Vagina (tissue), 2 donors: ENCODE measurements around the gene TRPV5. TPM values are rescaled to one million over a fixed set of nuclear protein-coding genes. Genes with fewer than 3 reads are reported as not detected.

ENCODE experiments used
- DNase-seq, 2 donors: peaks; one replicate each; pipeline ENCODE4 v3.0.0-alpha.2; 2017; ENCODE audit errors: extremely low spot score in 2 of 2
- H3K27ac ChIP-seq: fragments of 200-600 bp; sonication (generic); one replicate; pipeline ENCODE4 v1.5.1; 2019
- H3K27me3 ChIP-seq: fragments of 200-600 bp; sonication (generic); one replicate; pipeline ENCODE4 v1.5.1; 2019
- H3K36me3 ChIP-seq, 2 donors: fragments of 200-600 bp; sonication (generic); one replicate each; pipeline ENCODE4 v1.5.1; 2017 to 2019
- H3K4me1 ChIP-seq: fragments of 200-600 bp; sonication (generic); one replicate; pipeline ENCODE4 v1.5.1; 2019
- H3K4me3 ChIP-seq, 2 donors: fragments of 200-600 bp; sonication (generic); 1 replicate in 1 of 2; 2 replicates in 1 of 2; pipeline ENCODE4 v1.5.1; 2016 to 2019
- H3K9me3 ChIP-seq: fragments of 200-600 bp; sonication (generic); one replicate; pipeline ENCODE4 v1.5.1; 2019
- CTCF ChIP-seq, 3 experiments: fragments of 450-650 bp in 2 of 3; fragments of 200-600 bp in 1 of 3; sonication (generic) in 1 of 3; IDR thresholded peaks; one replicate each; pipeline ENCODE4 v1.5.1; 2017 to 2019; ENCODE audit warnings: antibody characterized with exemption in 3 of 3, mild to moderate bottlenecking in 2 of 3, moderate library complexity in 2 of 3
- POLR2A ChIP-seq, 2 donors: fragments of 450-650 bp; IDR thresholded peaks; one replicate each; pipeline ENCODE4 v1.6.1; 2017; ENCODE audit warnings: antibody characterized with exemption in 2 of 2, mild to moderate bottlenecking in 2 of 2, moderate library complexity in 2 of 2
- POLR2AphosphoS5 ChIP-seq, 2 donors: sonication (generic); formaldehyde crosslinking; IDR thresholded peaks; one replicate each; pipeline ENCODE4 v1.9.0; 2017; ENCODE audit warnings: antibody characterized with exemption in 2 of 2, mild to moderate bottlenecking in 2 of 2, low read depth in 1 of 2; ENCODE audit not compliant: insufficient read depth in 1 of 2
- intact Hi-C: fragments of 100-400 bp; cut with DNase I; formaldehyde crosslinking; loops from one replicate; pipeline ENCODE4 v1.15.1; 2023
- total RNA-seq: library from RNA; depleted of rRNA; stranded (reverse); fragments of >200 nt; gene quantifications from one replicate; pipeline ENCODE4 v1.2.3, GENCODE V29; 2016

TRPV5 gene
- total RNA-seq, 1 donor from 2014 or later = not detected

- Histone ChIP-seq H3K4me3 (no peak overlapping the region), H3K4me1 (peaks cover 4% of the 10 kb centered on the region), H3K27ac (no peak overlapping the region), H3K9me3 (no peaks in the 10 kb centered on the region), H3K36me3 (peaks cover 0 to 38% of the 10 kb centered on the region in 2 donors), H3K27me3 (no peaks in the 10 kb centered on the region)
- intact Hi-C loops = no loop called here
- TF ChIP-seq CTCF (IDR thresholded peaks at IDR 0.05) (no peak), POLR2AphosphoS5 (IDR thresholded peaks at IDR 0.05; ENCODE audit: insufficient read depth in 1 of 2, low read depth in 1 of 2) (no peak), POLR2A (IDR thresholded peaks at IDR 0.05) (no peak)
- peak in 1 of 2 donors; percentile 52 for DNase-seq
Observed at GRCh38 chr7:142870147-142870559, 63.4 kb downstream of the TRPV5 start.

- intact Hi-C loops = no loop called here
- Histone ChIP-seq H3K4me1 (peaks cover 8% of the 10 kb centered on the region), H3K27me3 (no peaks in the 10 kb centered on the region), H3K9me3 (no peaks in the 10 kb centered on the region), H3K4me3 (no peak overlapping the region), H3K27ac (no peak overlapping the region), H3K36me3 (peaks cover 0 to 38% of the 10 kb centered on the region in 2 donors)
- TF ChIP-seq CTCF (IDR thresholded peaks at IDR 0.05) = no peak
- no peak for TF ChIP-seq POLR2AphosphoS5 (IDR thresholded peaks at IDR 0.05; ENCODE audit: insufficient read depth in 1 of 2, low read depth in 1 of 2)
- no peak for TF ChIP-seq POLR2A (IDR thresholded peaks at IDR 0.05)
- no peak for DNase-seq
Observed at GRCh38 chr7:142869434-142869833, 64.1 kb downstream of the TRPV5 start.

- Histone ChIP-seq H3K36me3 (peaks cover 0 to 42% of the 10 kb centered on the region in 2 donors), H3K4me1 (peaks cover 8% of the 10 kb centered on the region), H3K9me3 (no peaks in the 10 kb centered on the region), H3K27ac (no peak overlapping the region), H3K4me3 (no peak overlapping the region), H3K27me3 (no peaks in the 10 kb centered on the region)
- intact Hi-C loops = no loop called here
- peak; percentile 72 to 83 for DNase-seq
- TF ChIP-seq POLR2A (IDR thresholded peaks at IDR 0.05) (no peak), CTCF (IDR thresholded peaks at IDR 0.05) (no peak), POLR2AphosphoS5 (IDR thresholded peaks at IDR 0.05; ENCODE audit: insufficient read depth in 1 of 2, low read depth in 1 of 2) (no peak)
Observed at GRCh38 chr7:142868986-142869415, 64.5 kb downstream of the TRPV5 start.

GRCh38 chr7:142868188-142868985 is 65.2 kb downstream of the TRPV5 start:
- DNase-seq = peak in 1 of 2 donors; percentile 88
- TF ChIP-seq CTCF (IDR thresholded peaks at IDR 0.05) = no peak
- no peak for TF ChIP-seq POLR2A (IDR thresholded peaks at IDR 0.05)
- TF ChIP-seq POLR2AphosphoS5 (IDR thresholded peaks at IDR 0.05; ENCODE audit: insufficient read depth in 1 of 2, low read depth in 1 of 2) = no peak
- Histone ChIP-seq H3K27me3 (no peaks in the 10 kb centered on the region), H3K4me1 (peaks cover 8% of the 10 kb centered on the region), H3K27ac (no peak overlapping the region), H3K4me3 (no peak overlapping the region), H3K36me3 (peaks cover 0 to 48% of the 10 kb centered on the region in 2 donors), H3K9me3 (no peaks in the 10 kb centered on the region)
- intact Hi-C loops = no loop called here
